Brain pericyte (primary cell): Measurements from ENCODE around the gene RNASE7.

Experiments
- DNase-seq: peaks from one replicate; pipeline ENCODE4 v3.0.0-alpha.2; 2012; ENCODE audit warnings: low read depth, low spot score

The RNASE7 gene

DNA sequence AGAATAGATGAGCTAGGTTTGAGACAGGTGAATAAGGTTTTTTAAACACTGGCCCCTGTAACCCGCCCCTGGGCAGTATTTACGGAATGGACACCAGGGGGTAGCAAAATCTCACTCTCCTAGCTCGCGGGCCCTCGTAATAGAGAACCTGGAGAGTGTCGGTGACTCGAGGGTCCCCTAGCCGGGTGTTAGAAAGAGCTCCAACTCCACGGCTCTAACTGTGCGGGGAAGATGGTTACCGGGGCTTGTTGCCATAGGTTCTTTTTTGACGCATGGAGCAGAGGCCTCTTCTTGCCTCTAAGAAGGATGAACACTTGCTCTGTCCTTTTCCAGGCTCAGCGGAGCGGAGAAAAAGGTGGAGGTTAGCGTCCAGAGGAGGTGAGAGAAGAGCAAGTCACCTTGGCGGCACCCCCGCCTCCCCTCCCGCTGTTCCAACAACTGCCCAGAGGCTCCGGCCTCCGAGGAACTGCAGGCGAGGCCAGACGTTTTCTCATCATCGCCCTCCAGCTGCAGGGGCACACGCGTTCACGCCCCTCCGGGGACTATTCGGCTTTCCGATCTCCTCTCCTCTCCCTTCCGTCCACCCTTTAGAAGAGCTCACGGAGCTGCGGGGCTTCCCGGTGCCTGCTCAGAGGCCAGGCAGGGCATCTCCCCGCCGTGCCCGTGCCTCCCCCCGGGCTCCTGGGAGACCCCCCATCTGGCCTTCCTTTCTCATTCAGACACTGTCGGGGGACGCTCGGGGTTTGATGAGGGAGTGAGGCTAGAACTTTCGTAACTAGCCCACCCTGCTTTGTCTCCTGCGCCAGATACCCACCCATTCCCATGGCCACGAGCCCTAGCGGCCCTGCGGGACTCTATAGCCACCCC lies 26.6 kb downstream of the RNASE7 start:
- no peak for DNase-seq

DNA sequence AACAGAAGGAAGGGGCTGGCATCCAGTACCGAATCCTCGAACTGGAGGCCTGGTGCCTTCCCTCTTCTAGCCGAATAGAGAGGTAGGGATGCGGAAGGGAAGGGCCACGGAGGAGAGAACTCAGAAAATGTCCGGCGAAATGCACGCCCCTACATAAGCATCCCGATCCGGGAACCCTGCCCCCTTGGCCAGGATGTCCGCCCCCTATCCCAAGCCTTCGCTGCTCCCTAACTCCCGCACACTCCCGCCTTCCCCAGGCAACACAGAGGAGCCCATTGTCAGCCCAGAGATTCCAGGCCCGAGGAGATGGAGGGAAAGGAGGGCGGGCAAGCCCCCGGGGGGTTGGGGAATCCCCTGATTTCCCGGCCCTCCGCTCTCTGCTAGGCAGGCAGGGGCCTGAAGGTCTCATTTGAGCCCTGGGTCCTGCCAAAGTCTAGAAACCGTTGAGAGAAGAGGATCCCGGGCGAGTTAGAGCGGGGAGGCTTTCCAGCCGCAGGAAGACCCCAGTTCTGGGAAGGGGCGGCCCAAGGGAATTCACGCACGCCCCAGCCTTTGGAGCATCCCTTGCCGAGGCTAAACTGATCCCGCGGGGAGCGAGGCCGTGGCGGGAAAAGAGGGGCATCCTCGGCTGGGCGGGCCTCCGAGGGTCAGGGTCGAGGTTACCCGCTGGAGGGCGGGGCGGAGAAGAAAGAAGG lies 27.4 kb downstream of the RNASE7 start:
- DNase-seq: no peak

- DNase-seq: no peak
These were observed 28.0 kb downstream of the RNASE7 start, which contains the start of gene ARHGEF40 for GRCh38 chr14:21070083-21070609. TSS of gene ARHGEF40 (plus strand) at chr14:21070304. CDS start at chr14:21070397, 93 bp downstream.

GRCh38 chr14:21070610-21071224 lies 28.6 kb downstream of the RNASE7 start:
- peak; percentile 33 for DNase-seq

- DNase-seq: peak; percentile 91
These were observed 29.3 kb downstream of the RNASE7 start for GRCh38 chr14:21071225-21072030.

GRCh38 chr14:21072031-21072473 lies 29.9 kb downstream of the RNASE7 start:
- peak; percentile 50 for DNase-seq

DNA sequence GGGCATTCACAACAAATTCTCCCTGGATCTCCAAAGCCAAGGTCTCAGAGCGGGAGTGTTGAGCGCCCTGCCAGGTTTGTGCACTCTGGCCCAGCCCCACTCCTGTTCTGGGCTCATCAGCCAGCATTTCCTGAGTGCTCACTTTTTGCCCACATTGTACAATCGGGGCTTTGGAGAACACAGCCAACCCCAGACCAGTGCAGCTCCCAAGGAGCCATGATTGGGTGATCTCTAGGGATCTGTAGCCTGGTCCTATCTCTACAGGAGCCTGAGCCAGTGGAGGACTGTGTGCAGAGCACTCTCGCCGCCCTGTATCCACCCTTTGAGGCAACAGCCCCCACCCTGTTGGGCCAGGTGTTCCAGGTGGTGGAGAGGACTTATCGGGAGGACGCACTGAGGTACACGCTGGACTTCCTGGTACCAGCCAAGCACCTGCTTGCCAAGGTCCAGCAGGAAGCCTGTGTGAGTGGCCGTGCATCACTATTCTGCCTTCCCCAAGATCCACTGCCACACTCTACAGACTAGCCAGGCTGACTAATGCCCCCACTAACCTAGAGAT lies 30.7 kb downstream of the RNASE7 start:
- DNase-seq: no peak

DNA sequence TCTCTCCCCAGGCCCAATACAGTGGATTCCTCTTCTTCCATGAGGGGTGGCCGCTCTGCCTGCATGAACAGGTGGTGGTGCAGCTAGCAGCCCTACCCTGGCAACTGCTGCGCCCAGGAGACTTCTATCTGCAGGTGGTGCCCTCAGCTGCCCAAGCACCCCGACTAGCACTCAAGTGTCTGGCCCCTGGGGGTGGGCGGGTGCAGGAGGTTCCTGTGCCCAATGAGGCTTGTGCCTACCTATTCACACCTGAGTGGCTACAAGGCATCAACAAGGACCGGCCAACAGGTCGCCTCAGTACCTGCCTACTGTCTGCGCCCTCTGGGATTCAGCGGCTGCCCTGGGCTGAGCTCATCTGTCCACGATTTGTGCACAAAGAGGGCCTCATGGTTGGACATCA lies 31.8 kb downstream of the RNASE7 start:
- DNase-seq: no peak

- DNase-seq: no peak
These were observed 32.5 kb downstream of the RNASE7 start for GRCh38 chr14:21074398-21075272.

DNA sequence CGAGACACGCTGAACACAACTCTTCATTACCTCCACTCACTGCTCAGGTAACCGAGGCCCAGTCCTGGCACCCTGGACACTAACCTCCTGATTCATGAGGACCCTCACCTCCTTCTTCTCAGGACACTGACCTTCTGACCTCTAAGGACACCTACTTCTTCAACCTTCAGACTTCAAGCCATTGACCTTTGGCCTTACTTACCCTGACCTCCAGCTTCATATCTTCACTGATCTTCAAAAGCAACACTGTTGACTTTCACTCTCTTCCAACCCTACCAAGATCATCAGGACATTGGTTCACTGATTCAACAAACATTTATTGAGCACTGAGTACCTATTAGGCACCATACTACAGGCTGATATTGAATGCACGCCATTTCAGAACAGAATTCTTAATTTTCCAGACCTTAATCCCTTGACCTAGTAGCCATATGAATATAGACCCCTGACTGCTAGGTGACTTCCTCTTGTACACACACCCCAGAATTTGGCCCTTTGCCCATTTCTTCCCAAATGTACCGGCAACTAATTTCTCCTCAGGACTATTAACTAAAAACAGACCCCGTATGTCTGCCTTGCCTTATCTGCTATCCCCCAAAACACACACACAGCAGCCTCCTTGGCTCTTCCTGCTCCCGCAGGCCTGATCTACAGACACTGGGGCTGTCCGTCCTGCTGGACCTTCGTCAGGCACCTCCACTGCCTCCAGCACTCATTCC lies 33.7 kb downstream of the RNASE7 start:
- no peak for DNase-seq

DNA sequence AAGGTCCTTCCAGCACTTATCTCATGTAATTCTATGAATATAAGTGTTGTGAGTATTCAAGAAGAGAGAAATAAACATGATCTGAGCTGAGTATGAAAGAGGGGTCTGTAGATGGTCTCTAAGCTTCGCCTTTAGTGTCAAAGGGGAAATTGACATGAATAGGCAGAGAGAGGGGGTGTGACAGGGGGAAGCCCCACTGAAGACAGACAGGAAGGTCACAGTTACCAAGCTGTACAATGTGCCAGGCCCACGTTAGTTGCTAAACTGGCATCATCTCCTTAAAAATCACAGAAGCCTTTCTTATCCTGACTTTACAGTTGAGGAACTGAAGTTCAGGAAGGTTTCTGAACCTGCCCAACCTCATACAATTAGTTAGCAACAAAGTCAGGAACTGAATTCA lies 35.5 kb downstream of the RNASE7 start:
- no peak for DNase-seq

GRCh38 chr14:21078287-21078686 lies 36.1 kb downstream of the RNASE7 start:
- DNase-seq: no peak

GRCh38 chr14:21078726-21079125 lies 36.6 kb downstream of the RNASE7 start:
- no peak for DNase-seq

- no peak for DNase-seq
These were observed 39.5 kb downstream of the RNASE7 start for GRCh38 chr14:21081521-21082142.

DNA sequence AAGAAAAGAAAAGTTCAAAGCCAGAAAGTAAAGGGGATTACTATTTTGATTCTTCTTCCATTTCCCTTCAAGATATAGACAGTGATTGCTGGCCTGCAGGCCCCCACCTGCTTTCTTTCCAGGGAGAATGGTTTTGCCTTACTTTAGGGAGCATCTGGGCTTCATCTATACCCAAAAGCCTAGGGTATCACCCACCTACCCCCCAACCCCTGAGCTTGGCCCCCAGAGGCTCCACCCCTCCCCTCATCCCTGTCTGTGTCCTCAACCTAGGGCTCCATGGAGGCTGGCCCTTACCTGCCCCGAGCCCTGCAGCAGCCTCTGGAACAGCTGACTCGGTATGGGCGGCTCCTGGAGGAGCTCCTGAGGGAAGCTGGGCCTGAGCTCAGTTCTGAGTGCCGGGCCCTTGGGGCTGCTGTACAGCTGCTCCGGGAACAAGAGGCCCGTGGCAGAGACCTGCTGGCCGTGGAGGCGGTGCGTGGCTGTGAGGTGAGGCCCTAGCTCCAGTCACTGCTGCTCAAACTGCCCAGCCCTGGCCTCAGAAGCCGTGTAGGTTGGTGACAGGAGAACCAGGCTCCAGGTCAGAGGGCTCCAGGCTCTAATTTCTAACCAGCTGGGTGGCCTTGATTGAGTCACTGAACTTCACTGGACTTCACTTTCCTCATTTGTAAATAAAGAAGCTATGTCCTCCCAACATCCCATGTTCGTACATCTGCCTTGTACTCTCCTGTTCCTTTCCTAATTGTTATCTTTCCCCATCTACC lies 41.6 kb downstream of the RNASE7 start:
- no peak for DNase-seq

DNA sequence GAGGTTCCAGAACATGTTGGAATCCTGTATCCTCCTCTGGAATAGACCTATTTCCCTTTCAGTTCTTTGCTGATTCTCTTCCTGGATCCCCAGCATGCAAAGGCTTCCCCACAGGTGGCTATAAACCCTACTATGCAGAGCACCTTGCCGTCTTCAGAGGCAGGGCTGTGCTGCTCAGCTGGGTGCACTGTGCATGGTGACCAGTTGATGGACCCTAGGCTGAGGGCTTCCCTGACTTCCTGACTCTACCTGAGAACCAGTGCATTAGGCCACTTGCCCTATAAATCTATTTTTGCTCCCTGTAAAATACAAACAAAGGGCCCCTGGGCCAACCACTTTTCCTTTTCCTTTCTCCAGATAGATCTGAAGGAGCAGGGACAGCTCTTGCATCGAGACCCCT lies 42.2 kb downstream of the RNASE7 start:
- DNase-seq: no peak

GRCh38 chr14:21084998-21085853 lies 43.1 kb downstream of the RNASE7 start:
- DNase-seq: no peak
